HepG2 (cell line): ENCODE measurements around the gene SFXN2. TPM values are rescaled to one million over a fixed set of nuclear protein-coding genes. Genes with fewer than 3 reads are reported as not detected.

Source experiments
- AKAP8 ChIP-seq: sonication (generic); formaldehyde crosslinking; IDR thresholded peaks from 2 replicates; pipeline ENCODE4 v1.5.1; 2020; ENCODE audit warnings: mild to moderate bottlenecking, missing genetic modification reagents
- CCDC6 ChIP-seq: sonication (generic); formaldehyde crosslinking; IDR thresholded peaks from 2 replicates; pipeline ENCODE4 v1.8.1; 2022; ENCODE audit warnings: mild to moderate bottlenecking, missing genetic modification reagents, moderate library complexity
- GTF2F1 ChIP-seq: fragments of 150-350 bp; IDR thresholded peaks from 2 replicates; pipeline ENCODE4 v1.6.1; 2014; ENCODE audit warnings: low read length
- HDAC1 ChIP-seq: sonication (generic); formaldehyde crosslinking; IDR thresholded peaks from 2 replicates; pipeline ENCODE4 v1.5.1; 2020; ENCODE audit warnings: mild to moderate bottlenecking, missing genetic modification reagents
- HMG20B ChIP-seq: conservative IDR thresholded peaks from 2 replicates; pipeline ENCODE4 v1.6.1; 2016; ENCODE audit warnings: missing genetic modification reagents, missing compliant biosample characterization
- KLF11 ChIP-seq: IDR thresholded peaks from 2 replicates; pipeline ENCODE4 v1.6.1; 2016; ENCODE audit warnings: missing compliant biosample characterization
- MIER3 ChIP-seq: IDR thresholded peaks from 2 replicates; pipeline ENCODE4 v1.6.1; 2016; ENCODE audit warnings: missing compliant biosample characterization, borderline replicate concordance
- NCOA1 ChIP-seq: sonication (generic); formaldehyde crosslinking; IDR thresholded peaks from 2 replicates; pipeline ENCODE4 v1.9.0; 2021; ENCODE audit warnings: missing genetic modification reagents
- PHF8 ChIP-seq: sonication (generic); formaldehyde crosslinking; IDR thresholded peaks from 2 replicates; pipeline ENCODE4 v1.5.0; 2020; ENCODE audit warnings: missing genetic modification reagents
- STAG1 ChIP-seq: sonication (generic); formaldehyde crosslinking; IDR thresholded peaks from 2 replicates; pipeline ENCODE4 v1.4.0; 2020; ENCODE audit warnings: missing genetic modification reagents
- WIZ ChIP-seq: sonication (generic); formaldehyde crosslinking; IDR thresholded peaks from 2 replicates; pipeline ENCODE4 v1.5.1; 2020; ENCODE audit warnings: mild to moderate bottlenecking, missing genetic modification reagents
- ZEB1 ChIP-seq: IDR thresholded peaks from 2 replicates; pipeline ENCODE4 v1.6.1; 2012; ENCODE audit warnings: mild to moderate bottlenecking, low read depth, inconsistent platforms; ENCODE audit not compliant: insufficient replicate concordance
- polyA plus RNA-seq, 8 experiments: library from polyadenylated mRNA; depleted of rRNA in 3 of 8; stranded (reverse) in 7 of 8; unstranded in 1 of 8; fragments of >200 nt; fragmentation: Illumina TruSeq in 4 of 8; extraction: Trizol in 4 of 8; gene quantifications; 2 replicates each; pipeline versions ENCODE4 v1.2.1 to v1.2.3, GENCODE V29; 2011 to 2016; ENCODE audit warnings: low read depth in 4 of 8, missing spikeins in 1 of 8, mixed read lengths in 1 of 8; ENCODE audit not compliant: insufficient read depth in 1 of 8
- total RNA-seq, 5 experiments: library from RNA; depleted of rRNA; stranded (reverse); fragments of >200 nt; fragmentation: Illumina TruSeq; extraction: Trizol; gene quantifications; 2 replicates each; pipeline ENCODE4 v1.2.3, GENCODE V29; 2016; ENCODE audit warnings: low read depth in 1 of 5
- TF ChIP-seq, protein P1 (sequence below), 2 experiments: sonication (generic) in 1 of 2; formaldehyde crosslinking in 1 of 2; IDR thresholded peaks; 2 replicates each; pipeline versions ENCODE4 v1.4.0 to v1.6.1; 2018 to 2020; ENCODE audit warnings: missing genetic modification reagents in 2 of 2, borderline replicate concordance in 1 of 2, low read depth in 1 of 2, mild to moderate bottlenecking in 1 of 2, missing biosample characterization in 1 of 2
- TF ChIP-seq, protein P2 (sequence below): sonication (generic); formaldehyde crosslinking; IDR thresholded peaks from 2 replicates; pipeline ENCODE4 v1.4.0; 2020; ENCODE audit warnings: mild to moderate bottlenecking, missing genetic modification reagents
- TF ChIP-seq, protein P3 (sequence below): sonication (generic); formaldehyde crosslinking; IDR thresholded peaks from 2 replicates; pipeline ENCODE4 v1.4.0; 2020; ENCODE audit warnings: missing genetic modification reagents
- TF ChIP-seq, protein P4 (sequence below): sonication (generic); formaldehyde crosslinking; IDR thresholded peaks from 2 replicates; pipeline ENCODE4 v1.4.0; 2020; ENCODE audit warnings: missing genetic modification reagents

The SFXN2 gene
- total and polyA plus RNA-seq, 2 of the 13 experiments (the other 11 are each of a cell fraction or from before 2014, with no cell fraction given): 12.8 to 21.1 TPM

DNA sequence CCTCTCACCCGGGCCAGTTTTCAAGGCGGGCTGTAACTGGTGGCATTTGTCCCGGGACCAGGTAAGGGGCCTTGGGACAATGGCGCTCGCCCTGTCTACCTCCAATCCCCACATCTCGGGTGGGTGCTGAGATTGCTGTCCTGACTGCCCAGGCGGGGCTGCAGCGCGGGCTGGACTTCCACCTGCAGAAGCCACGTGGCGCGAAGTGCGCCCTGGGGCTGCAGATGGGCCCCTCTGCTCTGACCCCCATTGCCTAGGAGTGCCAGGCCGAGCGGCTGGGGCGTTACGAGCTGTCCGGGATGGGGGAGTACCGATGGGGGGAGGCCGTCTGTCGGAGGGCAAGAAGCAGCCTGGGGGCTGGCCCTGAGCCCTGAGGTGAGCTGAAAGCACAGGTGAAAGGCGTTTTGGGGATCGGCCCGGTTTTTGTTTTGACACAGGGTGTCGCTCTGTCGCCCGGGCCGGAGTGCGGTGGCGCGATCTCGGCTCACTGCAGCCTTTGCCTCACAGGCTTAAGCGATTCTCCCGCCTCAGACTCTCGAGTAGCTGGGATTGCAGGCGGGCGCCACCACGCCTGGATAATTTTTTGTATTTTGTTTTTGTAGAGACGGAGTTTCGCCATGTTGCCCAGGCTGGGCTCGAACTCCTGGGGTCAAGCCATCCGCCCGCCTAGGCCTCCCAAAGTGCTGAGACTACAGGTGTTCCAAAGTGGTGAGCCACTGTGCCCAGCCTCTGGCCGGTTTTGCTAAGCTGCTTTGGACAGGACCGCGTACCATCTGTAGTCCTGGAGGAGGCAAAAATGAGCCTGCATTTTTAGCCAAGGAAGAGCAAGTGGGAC, at the start of gene SFXN2 (continued):
- TF ChIP-seq, protein P1, sequence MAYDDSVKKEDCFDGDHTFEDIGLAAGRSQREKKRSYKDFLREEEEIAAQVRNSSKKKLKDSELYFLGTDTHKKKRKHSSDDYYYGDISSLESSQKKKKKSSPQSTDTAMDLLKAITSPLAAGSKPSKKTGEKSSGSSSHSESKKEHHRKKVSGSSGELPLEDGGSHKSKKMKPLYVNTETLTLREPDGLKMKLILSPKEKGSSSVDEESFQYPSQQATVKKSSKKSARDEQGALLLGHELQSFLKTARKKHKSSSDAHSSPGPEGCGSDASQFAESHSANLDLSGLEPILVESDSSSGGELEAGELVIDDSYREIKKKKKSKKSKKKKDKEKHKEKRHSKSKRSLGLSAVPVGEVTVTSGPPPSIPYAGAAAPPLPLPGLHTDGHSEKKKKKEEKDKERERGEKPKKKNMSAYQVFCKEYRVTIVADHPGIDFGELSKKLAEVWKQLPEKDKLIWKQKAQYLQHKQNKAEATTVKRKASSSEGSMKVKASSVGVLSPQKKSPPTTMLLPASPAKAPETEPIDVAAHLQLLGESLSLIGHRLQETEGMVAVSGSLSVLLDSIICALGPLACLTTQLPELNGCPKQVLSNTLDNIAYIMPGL (CRISPR knock-in tag; IDR thresholded peaks at IDR 0.05; ENCODE audit: borderline replicate concordance in 1 of 2, low read depth in 1 of 2): peak in 1 of 2 experiments; percentile 57; a peak in 1 of 4 replicates
- TF ChIP-seq CCDC6 (CRISPR knock-in tag) (peak; percentile 78; the same call in 1 of the 2 replicates), GTF2F1 (no peak), AKAP8 (no peak), STAG1 (CRISPR knock-in tag) (no peak; the same call in 1 of the 2 replicates), HMG20B (no peak), NCOA1 (CRISPR knock-in tag) (no peak), HDAC1 (CRISPR knock-in tag) (peak; percentile 79; the same call in 1 of the 2 replicates), PHF8 (CRISPR knock-in tag) (peak; percentile 75), MIER3 (no peak), KLF11 (no peak), WIZ (CRISPR knock-in tag) (no peak), ZEB1 (no peak)
- TF ChIP-seq, protein P2, sequence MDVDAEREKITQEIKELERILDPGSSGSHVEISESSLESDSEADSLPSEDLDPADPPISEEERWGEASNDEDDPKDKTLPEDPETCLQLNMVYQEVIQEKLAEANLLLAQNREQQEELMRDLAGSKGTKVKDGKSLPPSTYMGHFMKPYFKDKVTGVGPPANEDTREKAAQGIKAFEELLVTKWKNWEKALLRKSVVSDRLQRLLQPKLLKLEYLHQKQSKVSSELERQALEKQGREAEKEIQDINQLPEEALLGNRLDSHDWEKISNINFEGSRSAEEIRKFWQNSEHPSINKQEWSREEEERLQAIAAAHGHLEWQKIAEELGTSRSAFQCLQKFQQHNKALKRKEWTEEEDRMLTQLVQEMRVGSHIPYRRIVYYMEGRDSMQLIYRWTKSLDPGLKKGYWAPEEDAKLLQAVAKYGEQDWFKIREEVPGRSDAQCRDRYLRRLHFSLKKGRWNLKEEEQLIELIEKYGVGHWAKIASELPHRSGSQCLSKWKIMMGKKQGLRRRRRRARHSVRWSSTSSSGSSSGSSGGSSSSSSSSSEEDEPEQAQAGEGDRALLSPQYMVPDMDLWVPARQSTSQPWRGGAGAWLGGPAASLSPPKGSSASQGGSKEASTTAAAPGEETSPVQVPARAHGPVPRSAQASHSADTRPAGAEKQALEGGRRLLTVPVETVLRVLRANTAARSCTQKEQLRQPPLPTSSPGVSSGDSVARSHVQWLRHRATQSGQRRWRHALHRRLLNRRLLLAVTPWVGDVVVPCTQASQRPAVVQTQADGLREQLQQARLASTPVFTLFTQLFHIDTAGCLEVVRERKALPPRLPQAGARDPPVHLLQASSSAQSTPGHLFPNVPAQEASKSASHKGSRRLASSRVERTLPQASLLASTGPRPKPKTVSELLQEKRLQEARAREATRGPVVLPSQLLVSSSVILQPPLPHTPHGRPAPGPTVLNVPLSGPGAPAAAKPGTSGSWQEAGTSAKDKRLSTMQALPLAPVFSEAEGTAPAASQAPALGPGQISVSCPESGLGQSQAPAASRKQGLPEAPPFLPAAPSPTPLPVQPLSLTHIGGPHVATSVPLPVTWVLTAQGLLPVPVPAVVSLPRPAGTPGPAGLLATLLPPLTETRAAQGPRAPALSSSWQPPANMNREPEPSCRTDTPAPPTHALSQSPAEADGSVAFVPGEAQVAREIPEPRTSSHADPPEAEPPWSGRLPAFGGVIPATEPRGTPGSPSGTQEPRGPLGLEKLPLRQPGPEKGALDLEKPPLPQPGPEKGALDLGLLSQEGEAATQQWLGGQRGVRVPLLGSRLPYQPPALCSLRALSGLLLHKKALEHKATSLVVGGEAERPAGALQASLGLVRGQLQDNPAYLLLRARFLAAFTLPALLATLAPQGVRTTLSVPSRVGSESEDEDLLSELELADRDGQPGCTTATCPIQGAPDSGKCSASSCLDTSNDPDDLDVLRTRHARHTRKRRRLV: no peak
- TF ChIP-seq, protein P3, sequence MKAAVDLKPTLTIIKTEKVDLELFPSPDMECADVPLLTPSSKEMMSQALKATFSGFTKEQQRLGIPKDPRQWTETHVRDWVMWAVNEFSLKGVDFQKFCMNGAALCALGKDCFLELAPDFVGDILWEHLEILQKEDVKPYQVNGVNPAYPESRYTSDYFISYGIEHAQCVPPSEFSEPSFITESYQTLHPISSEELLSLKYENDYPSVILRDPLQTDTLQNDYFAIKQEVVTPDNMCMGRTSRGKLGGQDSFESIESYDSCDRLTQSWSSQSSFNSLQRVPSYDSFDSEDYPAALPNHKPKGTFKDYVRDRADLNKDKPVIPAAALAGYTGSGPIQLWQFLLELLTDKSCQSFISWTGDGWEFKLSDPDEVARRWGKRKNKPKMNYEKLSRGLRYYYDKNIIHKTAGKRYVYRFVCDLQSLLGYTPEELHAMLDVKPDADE (CRISPR knock-in tag): no peak
- TF ChIP-seq, protein P4, sequence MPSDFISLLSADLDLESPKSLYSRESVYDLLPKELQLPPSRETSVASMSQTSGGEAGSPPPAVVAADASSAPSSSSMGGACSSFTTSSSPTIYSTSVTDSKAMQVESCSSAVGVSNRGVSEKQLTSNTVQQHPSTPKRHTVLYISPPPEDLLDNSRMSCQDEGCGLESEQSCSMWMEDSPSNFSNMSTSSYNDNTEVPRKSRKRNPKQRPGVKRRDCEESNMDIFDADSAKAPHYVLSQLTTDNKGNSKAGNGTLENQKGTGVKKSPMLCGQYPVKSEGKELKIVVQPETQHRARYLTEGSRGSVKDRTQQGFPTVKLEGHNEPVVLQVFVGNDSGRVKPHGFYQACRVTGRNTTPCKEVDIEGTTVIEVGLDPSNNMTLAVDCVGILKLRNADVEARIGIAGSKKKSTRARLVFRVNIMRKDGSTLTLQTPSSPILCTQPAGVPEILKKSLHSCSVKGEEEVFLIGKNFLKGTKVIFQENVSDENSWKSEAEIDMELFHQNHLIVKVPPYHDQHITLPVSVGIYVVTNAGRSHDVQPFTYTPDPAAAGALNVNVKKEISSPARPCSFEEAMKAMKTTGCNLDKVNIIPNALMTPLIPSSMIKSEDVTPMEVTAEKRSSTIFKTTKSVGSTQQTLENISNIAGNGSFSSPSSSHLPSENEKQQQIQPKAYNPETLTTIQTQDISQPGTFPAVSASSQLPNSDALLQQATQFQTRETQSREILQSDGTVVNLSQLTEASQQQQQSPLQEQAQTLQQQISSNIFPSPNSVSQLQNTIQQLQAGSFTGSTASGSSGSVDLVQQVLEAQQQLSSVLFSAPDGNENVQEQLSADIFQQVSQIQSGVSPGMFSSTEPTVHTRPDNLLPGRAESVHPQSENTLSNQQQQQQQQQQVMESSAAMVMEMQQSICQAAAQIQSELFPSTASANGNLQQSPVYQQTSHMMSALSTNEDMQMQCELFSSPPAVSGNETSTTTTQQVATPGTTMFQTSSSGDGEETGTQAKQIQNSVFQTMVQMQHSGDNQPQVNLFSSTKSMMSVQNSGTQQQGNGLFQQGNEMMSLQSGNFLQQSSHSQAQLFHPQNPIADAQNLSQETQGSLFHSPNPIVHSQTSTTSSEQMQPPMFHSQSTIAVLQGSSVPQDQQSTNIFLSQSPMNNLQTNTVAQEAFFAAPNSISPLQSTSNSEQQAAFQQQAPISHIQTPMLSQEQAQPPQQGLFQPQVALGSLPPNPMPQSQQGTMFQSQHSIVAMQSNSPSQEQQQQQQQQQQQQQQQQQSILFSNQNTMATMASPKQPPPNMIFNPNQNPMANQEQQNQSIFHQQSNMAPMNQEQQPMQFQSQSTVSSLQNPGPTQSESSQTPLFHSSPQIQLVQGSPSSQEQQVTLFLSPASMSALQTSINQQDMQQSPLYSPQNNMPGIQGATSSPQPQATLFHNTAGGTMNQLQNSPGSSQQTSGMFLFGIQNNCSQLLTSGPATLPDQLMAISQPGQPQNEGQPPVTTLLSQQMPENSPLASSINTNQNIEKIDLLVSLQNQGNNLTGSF (CRISPR knock-in tag): no peak
